Heart right ventricle (tissue), 16 donors: ENCODE data around the gene SPTSSA. TPM values are rescaled to one million over a fixed set of nuclear protein-coding genes. Genes with fewer than 3 reads are reported as not detected.

Experiments
- ATAC-seq, 8 donors: fragments of 200-7000 bp; cut with Tn5 transposase; one replicate each; pipeline ENCODE4 v1.9.1; 2020; ENCODE audit warnings: mild to moderate bottlenecking in 8 of 8, moderate library complexity in 8 of 8, moderate number of reproducible peaks in 1 of 8
- DNase-seq, 2 donors: peaks; one replicate each; pipeline ENCODE4 v3.0.0-alpha.2; 2020
- H3K27ac ChIP-seq, 10 donors: fragments of 200-600 bp; sonication (generic) in 2 of 10; one replicate each; pipeline versions ENCODE4 v1.5.0 to v1.8.0; 2020 to 2022; ENCODE audit warnings: mild to moderate bottlenecking in 3 of 10
- H3K27me3 ChIP-seq, 7 donors: fragments of 200-600 bp; one replicate each; pipeline ENCODE4 v1.8.0; 2021 to 2022; ENCODE audit warnings: mild to moderate bottlenecking in 2 of 7
- H3K36me3 ChIP-seq, 9 donors: fragments of 200-600 bp; sonication (generic) in 1 of 9; one replicate each; pipeline versions ENCODE4 v1.5.0 to v1.8.0; 2020 to 2022; ENCODE audit warnings: mild to moderate bottlenecking in 2 of 9
- H3K4me1 ChIP-seq, 9 donors: fragments of 200-600 bp; sonication (generic) in 1 of 9; one replicate each; pipeline versions ENCODE4 v1.5.0 to v1.8.0; 2020 to 2022; ENCODE audit warnings: mild to moderate bottlenecking in 4 of 9
- H3K4me3 ChIP-seq, 10 donors: fragments of 200-600 bp; sonication (generic) in 2 of 10; one replicate each; pipeline versions ENCODE4 v1.5.0 to v1.8.0; 2020 to 2022; ENCODE audit warnings: mild to moderate bottlenecking in 7 of 10, moderate library complexity in 2 of 10
- H3K9me3 ChIP-seq, 11 donors: fragments of 200-600 bp in 10 of 11; sonication (generic) in 2 of 11; one replicate each; pipeline versions ENCODE4 v1.5.0 to v1.8.0; 2013 to 2022; ENCODE audit warnings: mild to moderate bottlenecking in 2 of 11, control low read depth in 1 of 11, moderate library complexity in 1 of 11
- CTCF ChIP-seq, 9 donors: fragments of 200-600 bp; sonication (generic) in 2 of 9; IDR thresholded peaks; one replicate each; pipeline versions ENCODE4 v1.5.0 to v1.8.0; 2021 to 2022; ENCODE audit warnings: antibody characterized with exemption in 9 of 9, mild to moderate bottlenecking in 5 of 9, moderate library complexity in 1 of 9
- WGBS, 2 donors: extraction: QIAGEN DNeasy Blood & Tissue Kit; methylation state at CpG; one replicate each; pipeline ENCODE4 v1.1.7; 2013; ENCODE audit warnings: inconsistent platforms in 1 of 2; 5-methylcytosine and 5-hydroxymethylcytosine counted together
- intact Hi-C, 10 donors: fragments of 100-400 bp; cut with DNase I; formaldehyde crosslinking; loops; one replicate each; pipeline versions ENCODE4 v1.11.1 to v1.14.2; 2022
- polyA plus RNA-seq, 2 donors: library from polyadenylated mRNA; stranded (reverse); fragments of 200-250 nt; gene quantifications; one replicate each; pipeline ENCODE4 v1.2.3, GENCODE V29; 2013
- total RNA-seq, 10 donors: library from RNA; stranded (reverse); fragmentation: NEBNext Ultra II Directional in 3 of 10; extraction: Animal tissue kit (Norgen Biotek cat#: 25700) in 3 of 10; gene quantifications; one replicate each; pipeline versions ENCODE4 v1.2.1 to v1.2.4, GENCODE V29; 2021 to 2023
- donor health status: Arrhythmogenic right ventricular cardiomyopathy.
- donor health status: ischemic (EF 13 %, LVEDD 7.1; RV severe dilation, severe dysfunction).
- donor health status: healthy with polysubstance abuse.
- donor health status: DM: no; HTN: yes; CAD: no.
- donor health status: DM: no; HTN: no; CAD: no.
- donor health status: ischemic (EF 25% LVEDD 6.9; RV normal size, moderate dysfunction).
- donor health status: ischemic (EF 25% LVEDD 5.7; RV mildly dilated, moderate dysfunction).
- donor health status: healthy.
- donor health status: DM: yes; HTN: yes; CAD: no.
- donor health status: Ischemic cardiomyopathy.
- donor health status: ischemic (EF 35%, LVEDD 5.7; RV mildly dilated, moderate dysfunction).
- donor health status: nonischemic (EF 11% LVEDD 7.7; RV severe dilation, severe dysfunction).
- donor health status: DM: yes; HTN: yes; CAD: no.
- donor health status: PGD.
- donor health status: ischemic (EF 29% LVEDD 5.4; RV normal size, mild dysfunction).
- donor health status: nonischemic (EF 23%, LVEDD 6.1; RV moderate dilation, normal function).

Gene SPTSSA
- total and polyA plus RNA-seq, 12 donors, result 9.7 to 30.7 (median 12.8) TPM

GRCh38 chr14:34475163-34475562 is 13.1 kb upstream of the SPTSSA start:
- no peaks in the 10 kb centered on the region for H3K36me3 ChIP-seq
- H3K27me3 ChIP-seq, result no peaks in the 10 kb centered on the region
- no peak overlapping the region for H3K27ac ChIP-seq
- ATAC-seq, result no peak
- intact Hi-C loops, result no loop called here
- no peak for TF ChIP-seq CTCF (IDR thresholded peaks at IDR 0.05)
- H3K9me3 ChIP-seq, result no peaks in the 10 kb centered on the region
- WGBS, 2 donors, result 78 to 100% methylated on average over 2 to 6 of the region's 6 CpGs
- no peak overlapping the region for H3K4me3 ChIP-seq
- H3K4me1 ChIP-seq, result no peaks in the 10 kb centered on the region
- DNase-seq, result no peak

GRCh38 chr14:34474187-34474679 is 12.2 kb upstream of the SPTSSA start:
- no peak overlapping the region for H3K4me3 ChIP-seq
- DNase-seq (no peak), ATAC-seq (no peak)
- no peaks in the 10 kb centered on the region for H3K36me3 ChIP-seq
- intact Hi-C loops, result no loop called here
- 76 to 83% methylated on average over 2 of the region's 2 CpGs for WGBS, 2 donors
- H3K4me1 ChIP-seq, result no peaks in the 10 kb centered on the region
- no peak for TF ChIP-seq CTCF (IDR thresholded peaks at IDR 0.05)
- H3K27me3 ChIP-seq, result no peaks in the 10 kb centered on the region
- H3K27ac ChIP-seq, result no peak overlapping the region
- H3K9me3 ChIP-seq, result no peaks in the 10 kb centered on the region

- no peaks in the 10 kb centered on the region for H3K27me3 ChIP-seq
- no peaks in the 10 kb centered on the region for H3K4me1 ChIP-seq
- DNase-seq (no peak), ATAC-seq (no peak)
- H3K9me3 ChIP-seq, result no peaks in the 10 kb centered on the region
- H3K27ac ChIP-seq, result no peak overlapping the region
- no peaks in the 10 kb centered on the region for H3K36me3 ChIP-seq
- H3K4me3 ChIP-seq, result no peak overlapping the region
- 81 to 87% methylated on average over 6 of the region's 6 CpGs for WGBS, 2 donors
- TF ChIP-seq CTCF (IDR thresholded peaks at IDR 0.05), result no peak
- intact Hi-C loops, result no loop called here
Measured at GRCh38 chr14:34472706-34473279, 10.8 kb upstream of the SPTSSA start.

GRCh38 chr14:34470319-34470718 is 8.3 kb upstream of the SPTSSA start:
- TF ChIP-seq CTCF (IDR thresholded peaks at IDR 0.05), result no peak
- no peak overlapping the region for H3K4me3 ChIP-seq

More at GRCh38 chr14:34470319-34470718, 8.3 kb upstream of the SPTSSA start:
- DNase-seq (no peak), ATAC-seq (no peak)
- no peaks in the 10 kb centered on the region for H3K27me3 ChIP-seq
- intact Hi-C loops, result no loop called here
- no peaks in the 10 kb centered on the region for H3K9me3 ChIP-seq
- no peaks in the 10 kb centered on the region for H3K36me3 ChIP-seq
- H3K4me1 ChIP-seq, result peaks cover 0 to 7% (median 0%) of the 10 kb centered on the region in 9 donors
- H3K27ac ChIP-seq, result no peak overlapping the region
